Activated CD4-positive, alpha-beta T cell treated with anti-CD3 and anti-CD28 coated beads for 36 hours (primary cell): ENCODE measurements around the gene FCER2. TPM values are rescaled to one million over a fixed set of nuclear protein-coding genes. Genes with fewer than 3 reads are reported as not detected.
A peak's percentile ranks its signal among the peaks of the same experiment; 100 is the strongest.

ENCODE experiments used
- ATAC-seq: fragments of 200-7000 bp; cut with Tn5 transposase; one replicate; pipeline ENCODE4 v1.10.0; 2021; ENCODE audit warnings: mild to moderate bottlenecking, moderate library complexity
- CTCF ChIA-PET: fragments of 350-600 bp; sonication (Branson Sonifier 250); formaldehyde crosslinking; loops from one replicate; lab custom pipeline; 2021; ENCODE audit warnings: antibody characterized with exemption; lab: Charles Lee
- POLR2A ChIA-PET: fragments of 350-600 bp; sonication (Branson Sonifier 250); formaldehyde crosslinking; loops from one replicate; lab custom pipeline; 2021; ENCODE audit warnings: antibody characterized with exemption, inconsistent platforms; lab: Charles Lee
- DNase-seq: peaks from one replicate; pipeline ENCODE4 v3.0.0-alpha.2; 2020
- H3K27ac Mint-ChIP-seq: one replicate; pipeline ENCODE4 v1.8.0; 2021; ENCODE audit warnings: mixed read lengths
- H3K27me3 Mint-ChIP-seq: one replicate; pipeline ENCODE4 v1.8.0; 2021; ENCODE audit warnings: mixed read lengths
- H3K36me3 Mint-ChIP-seq: one replicate; pipeline ENCODE4 v1.8.0; 2021; ENCODE audit warnings: low read depth, mixed read lengths
- H3K4me1 Mint-ChIP-seq: one replicate; pipeline ENCODE4 v1.8.0; 2021; ENCODE audit warnings: mixed read lengths
- H3K4me3 Mint-ChIP-seq: one replicate; pipeline ENCODE4 v1.8.0; 2021; ENCODE audit warnings: mild to moderate bottlenecking, moderate library complexity, mixed read lengths
- H3K9me3 Mint-ChIP-seq: one replicate; pipeline ENCODE4 v1.8.0; 2021; ENCODE audit warnings: low read depth, mixed read lengths
- intact Hi-C, 2 experiments: fragments of 100-400 bp; cut with DNase I in 1 of 2; cut with micrococcal nuclease in 1 of 2; formaldehyde crosslinking; loops; one replicate each; pipeline versions ENCODE4 v1.14.2 to v1.15.1; 2022 to 2024; cut with DNase I, micrococcal nuclease
- total RNA-seq, 2 experiments: library from RNA; stranded (reverse); gene quantifications; one replicate each; pipeline ENCODE4 v1.2.3, GENCODE V29; 2021

The FCER2 gene
- total RNA-seq, 2 experiments from 2014 or later: 2.6 to 3.5 TPM

GRCh38 chr19:7658219-7658686, 43.7 kb downstream of the FCER2 start:
- H3K4me1 Mint-ChIP-seq: peaks cover 23% of the 10 kb centered on the region
- H3K27ac Mint-ChIP-seq: peak overlapping the region; percentile 79
- H3K9me3 Mint-ChIP-seq: no peaks in the 10 kb centered on the region
- DNase-seq (peak; percentile 71), ATAC-seq (peak; percentile 91)
- no peaks in the 10 kb centered on the region for H3K27me3 Mint-ChIP-seq
- intact Hi-C loops: loop anchor here in 1 of 2 experiments (1.0 kb wide), 1 partner anchor 23 kb away; no protein-coding TSS in a partner anchor
- no peaks in the 10 kb centered on the region for H3K36me3 Mint-ChIP-seq
- H3K4me3 Mint-ChIP-seq: peak overlapping the region; percentile 65
- POLR2A ChIA-PET: interaction anchor here (0.6 kb wide), 1 partner anchor 14 kb away, joined by 3 read pairs; no protein-coding TSS in a partner anchor
- CTCF ChIA-PET: interaction anchor here (0.6 to 2.1 kb wide), 6 partner anchors 16 to 794 kb away, joined by 3 to 8 read pairs (median 3); partner anchors contain the start of gene TRAPPC5

GRCh38 chr19:7657131-7657751, 44.7 kb downstream of the FCER2 start:
- H3K4me1 Mint-ChIP-seq: peaks cover 28% of the 10 kb centered on the region
- no peaks in the 10 kb centered on the region for H3K9me3 Mint-ChIP-seq
- intact Hi-C loops: no loop called here
- ATAC-seq (peak; percentile 72), DNase-seq (peak; percentile 74)
- H3K27ac Mint-ChIP-seq: peak overlapping the region; percentile 37
- no peak overlapping the region for H3K4me3 Mint-ChIP-seq
- ChIA-PET CTCF (interaction anchor here (1.1 to 2.1 kb wide), 3 partner anchors 12 to 24 kb away, joined by 4 to 8 read pairs (median 4); partner anchors contain the start of genes RETN and TRAPPC5), POLR2A (no interaction called here)
- H3K36me3 Mint-ChIP-seq: no peaks in the 10 kb centered on the region
- no peaks in the 10 kb centered on the region for H3K27me3 Mint-ChIP-seq

- H3K4me1 Mint-ChIP-seq: peaks cover 31% of the 10 kb centered on the region
- H3K27ac Mint-ChIP-seq: no peak overlapping the region
- H3K4me3 Mint-ChIP-seq: no peak overlapping the region
- no peaks in the 10 kb centered on the region for H3K36me3 Mint-ChIP-seq
- no peak for ATAC-seq
- POLR2A ChIA-PET: interaction anchor here (0.5 to 0.6 kb wide), 2 partner anchors 20 to 249 kb away, joined by 3 read pairs; no protein-coding TSS in a partner anchor
- intact Hi-C loops: no loop called here
- H3K9me3 Mint-ChIP-seq: no peaks in the 10 kb centered on the region
- CTCF ChIA-PET: interaction anchor here (0.7 to 1.4 kb wide), 3 partner anchors 25 to 290 kb away, joined by 3 read pairs; partner anchors contain the start of gene TRAPPC5
- H3K27me3 Mint-ChIP-seq: no peaks in the 10 kb centered on the region
- DNase-seq: no peak
These were observed 46.4 kb downstream of the FCER2 start for GRCh38 chr19:7655581-7655980.

- H3K4me1 Mint-ChIP-seq: peaks cover 31% of the 10 kb centered on the region
- no peak overlapping the region for H3K27ac Mint-ChIP-seq
- H3K36me3 Mint-ChIP-seq: no peaks in the 10 kb centered on the region
- H3K4me3 Mint-ChIP-seq: no peak overlapping the region
- ATAC-seq (no peak), DNase-seq (no peak)
- CTCF ChIA-PET: interaction anchor here (0.7 to 1.2 kb wide), 3 partner anchors 24 to 86 kb away, joined by 3 to 4 read pairs (median 3); partner anchors contain the start of gene TRAPPC5
- H3K27me3 Mint-ChIP-seq: no peaks in the 10 kb centered on the region
- intact Hi-C loops: no loop called here
- POLR2A ChIA-PET: interaction anchor here (0.6 kb wide), 1 partner anchor 9 kb away, joined by 3 read pairs; no protein-coding TSS in a partner anchor
- H3K9me3 Mint-ChIP-seq: no peaks in the 10 kb centered on the region
These were observed 47.5 kb downstream of the FCER2 start for GRCh38 chr19:7654401-7654800.

- DNase-seq (peak; percentile 92), ATAC-seq (peak; percentile 85)
- H3K27ac Mint-ChIP-seq: peak overlapping the region; percentile 61
- no peaks in the 10 kb centered on the region for H3K9me3 Mint-ChIP-seq
- peak overlapping the region; percentile 37 for H3K4me3 Mint-ChIP-seq
- ChIA-PET POLR2A (interaction anchor here (0.5 to 0.6 kb wide), 3 partner anchors 48 to 704 kb away, joined by 4 to 6 read pairs (median 4); no protein-coding TSS in a partner anchor), CTCF (interaction anchor here (0.6 to 3.3 kb wide), 10 partner anchors 8 to 199 kb away, joined by 3 to 24 read pairs (median 6); partner anchors contain the start of genes PET100, STXBP2, TRAPPC5 and XAB2)
- H3K36me3 Mint-ChIP-seq: no peaks in the 10 kb centered on the region
- intact Hi-C loops: loop anchor here (1.0 to 2.0 kb wide), 4 partner anchors 27 to 149 kb away; partner anchors contain the start of gene TRAPPC5 (in 1 of the 2)
- peaks cover 17% of the 10 kb centered on the region for H3K4me1 Mint-ChIP-seq
- no peaks in the 10 kb centered on the region for H3K27me3 Mint-ChIP-seq
These were observed 49.8 kb downstream of the FCER2 start for GRCh38 chr19:7652061-7652641.

GRCh38 chr19:7650148-7650547, 51.8 kb downstream of the FCER2 start:
- Mint-ChIP-seq H3K4me3 (no peak overlapping the region), H3K27me3 (no peaks in the 10 kb centered on the region), H3K27ac (no peak overlapping the region), H3K36me3 (no peaks in the 10 kb centered on the region), H3K4me1 (peaks cover 8% of the 10 kb centered on the region), H3K9me3 (no peaks in the 10 kb centered on the region)
- ATAC-seq: no peak
- no peak for DNase-seq
- ChIA-PET POLR2A (no interaction called here), CTCF (interaction anchor here (3.3 kb wide), 1 partner anchor 150 kb away, joined by 24 read pairs; no protein-coding TSS in a partner anchor)
- intact Hi-C loops: no loop called here

GRCh38 chr19:7648265-7649014, 53.5 kb downstream of the FCER2 start:
- ChIA-PET POLR2A (interaction anchor here (0.7 kb wide), 1 partner anchor 707 kb away, joined by 8 read pairs; no protein-coding TSS in a partner anchor), CTCF (interaction anchor here (0.7 to 1.4 kb wide), 5 partner anchors 33 to 221 kb away, joined by 3 to 5 read pairs (median 3); partner anchors contain the start of gene TRAPPC5)
- no peak for DNase-seq
- intact Hi-C loops: no loop called here
- H3K27me3 Mint-ChIP-seq: no peaks in the 10 kb centered on the region
- H3K9me3 Mint-ChIP-seq: no peaks in the 10 kb centered on the region
- H3K36me3 Mint-ChIP-seq: peaks cover 4% of the 10 kb centered on the region
- H3K4me3 Mint-ChIP-seq: no peak overlapping the region
- peaks cover 8% of the 10 kb centered on the region for H3K4me1 Mint-ChIP-seq
- ATAC-seq: no peak
- no peak overlapping the region for H3K27ac Mint-ChIP-seq

- ATAC-seq (no peak), DNase-seq (no peak)
- no peaks in the 10 kb centered on the region for H3K9me3 Mint-ChIP-seq
- ChIA-PET POLR2A (no interaction called here), CTCF (no interaction called here)
- H3K27ac Mint-ChIP-seq: no peak overlapping the region
- H3K4me3 Mint-ChIP-seq: no peak overlapping the region
- intact Hi-C loops: no loop called here
- no peaks in the 10 kb centered on the region for H3K27me3 Mint-ChIP-seq
- H3K36me3 Mint-ChIP-seq: peaks cover 4% of the 10 kb centered on the region
- peaks cover 2% of the 10 kb centered on the region for H3K4me1 Mint-ChIP-seq
These were observed 54.8 kb downstream of the FCER2 start for GRCh38 chr19:7647156-7647555.

- ATAC-seq: no peak
- H3K4me1 Mint-ChIP-seq: no peaks in the 10 kb centered on the region
- no peaks in the 10 kb centered on the region for H3K9me3 Mint-ChIP-seq
- H3K27ac Mint-ChIP-seq: no peak overlapping the region
- H3K4me3 Mint-ChIP-seq: no peak overlapping the region
- intact Hi-C loops: no loop called here
- H3K36me3 Mint-ChIP-seq: peaks cover 4% of the 10 kb centered on the region
- ChIA-PET CTCF (no interaction called here), POLR2A (no interaction called here)
- DNase-seq: no peak
- no peaks in the 10 kb centered on the region for H3K27me3 Mint-ChIP-seq
These were observed 55.6 kb downstream of the FCER2 start for GRCh38 chr19:7646426-7646700.

GRCh38 chr19:7645656-7646425, 56.1 kb downstream of the FCER2 start:
- no peak overlapping the region for H3K27ac Mint-ChIP-seq
- CTCF ChIA-PET: interaction anchor here (0.6 kb wide), 1 partner anchor 339 kb away, joined by 4 read pairs; no protein-coding TSS in a partner anchor
- H3K27me3 Mint-ChIP-seq: no peaks in the 10 kb centered on the region
- no peaks in the 10 kb centered on the region for H3K9me3 Mint-ChIP-seq
- no peaks in the 10 kb centered on the region for H3K4me1 Mint-ChIP-seq
- DNase-seq: no peak
- POLR2A ChIA-PET: no interaction called here
- peaks cover 4% of the 10 kb centered on the region for H3K36me3 Mint-ChIP-seq
- intact Hi-C loops: no loop called here
- no peak overlapping the region for H3K4me3 Mint-ChIP-seq
- no peak for ATAC-seq
